HCT116 (cell line): ENCODE results near the gene SAMD14. TPM values are rescaled to one million over a fixed set of nuclear protein-coding genes. Genes with fewer than 3 reads are reported as not detected.

ENCODE experiments used
- ATAC-seq: fragments of 200-7000 bp; cut with Tn5 transposase; 2 replicates; pipeline ENCODE4 v1.9.1; 2020; ENCODE audit warnings: mild to moderate bottlenecking, moderate library complexity
- BruUV-seq: library from RNA; stranded (reverse); fragments of 400-500 nt; replicated peaks from 2 replicates; lab custom pipeline; 2021; lab: Mats Ljungman, UMichigan
- CTCF ChIA-PET: fragments of 300-600 bp; sonication (Branson Sonifier 250); formaldehyde crosslinking; loops from one replicate; lab custom pipeline; 2021; ENCODE audit warnings: antibody characterized with exemption; lab: Charles Lee
- POLR2A ChIA-PET: fragments of 300-600, 350-600 bp; sonication (Branson Sonifier 250); formaldehyde crosslinking; loops from one replicate; lab custom pipeline; 2021; ENCODE audit warnings: antibody characterized with exemption; lab: Charles Lee
- RAD21 ChIA-PET, 2 experiments: fragments of 300-600 bp; sonication (Branson Sonifier 250); formaldehyde crosslinking; loops; one replicate each; lab custom pipeline; 2023; ENCODE audit warnings: low total read pairs in 2 of 2; ENCODE audit not compliant: uncharacterized antibody in 2 of 2, unreplicated experiment in 2 of 2, low non-redundant PET in 1 of 2; lab: Charles Lee
- DNase-seq: peaks from one replicate; pipeline ENCODE4 v3.0.0-alpha.2; 2010; ENCODE audit warnings: low read depth, low spot score
- H2AFZ ChIP-seq: fragments of 200-600 bp; shearing (Covaris generic), sonication (generic); 2 replicates; pipeline ENCODE4 v1.6.1; 2017; ENCODE audit warnings: low read depth, mixed run types, mixed read lengths, antibody characterized with exemption, low read length; ENCODE audit not compliant: poor library complexity, severe bottlenecking
- H3K27ac ChIP-seq: 2 replicates; pipeline ENCODE4 v1.5.1; 2012; ENCODE audit warnings: low read depth, low read length
- H3K27me3 ChIP-seq: fragments of 200-600 bp; sonication (generic); 2 replicates; pipeline ENCODE4 v1.6.1; 2016; ENCODE audit warnings: mixed run types, low read length, mixed read lengths; ENCODE audit not compliant: insufficient read depth
- H3K36me3 ChIP-seq, 2 experiments: fragments of 200-500 bp in 1 of 2; fragments of 200-600 bp in 1 of 2; sonication (Bioruptor generic) in 1 of 2; sonication (generic) in 1 of 2; 2 replicates each; pipeline versions ENCODE4 v1.5.1 to v1.6.1; 2014 to 2016; ENCODE audit warnings: low read length in 2 of 2, inconsistent platforms in 1 of 2, mixed read lengths in 1 of 2, mixed run types in 1 of 2; ENCODE audit not compliant: insufficient read depth in 2 of 2, control insufficient read depth in 1 of 2
- H3K4me1 ChIP-seq, 2 experiments: fragments of 200-600 bp in 1 of 2; sonication (generic) in 1 of 2; 2 replicates each; pipeline versions ENCODE4 v1.5.1 to v1.6.1; 2012 to 2017; ENCODE audit warnings: low read length in 2 of 2, inconsistent platforms in 1 of 2, mild to moderate bottlenecking in 1 of 2, mixed read lengths in 1 of 2, mixed run types in 1 of 2, moderate library complexity in 1 of 2; ENCODE audit not compliant: insufficient read depth in 2 of 2, control insufficient read depth in 1 of 2
- H3K4me2 ChIP-seq: fragments of 200-600 bp; sonication (generic); 2 replicates; pipeline ENCODE4 v1.6.1; 2017; ENCODE audit warnings: mixed run types, low read length, mixed read lengths
- H3K4me3 ChIP-seq, 2 experiments: fragments of 200-600 bp in 1 of 2; sonication (generic) in 1 of 2; replicated peaks in 1 of 2; 2 replicates each; pipeline ENCODE4 v1.5.1; 2011 to 2016; ENCODE audit warnings: low read length in 2 of 2, control low read depth in 1 of 2, low read depth in 1 of 2, mild to moderate bottlenecking in 1 of 2, mixed read lengths in 1 of 2, mixed run types in 1 of 2
- H3K79me2 ChIP-seq: fragments of 200-600 bp; sonication (generic); 2 replicates; pipeline ENCODE4 v1.6.1; 2017; ENCODE audit warnings: mild to moderate bottlenecking, mixed run types, low read length, moderate library complexity, mixed read lengths; ENCODE audit not compliant: insufficient read depth
- H3K9ac ChIP-seq: fragments of 200-600 bp; sonication (generic); 2 replicates; pipeline ENCODE4 v1.6.1; 2016; ENCODE audit warnings: low read length, mixed read lengths
- H3K9me2 ChIP-seq: fragments of 200-600 bp; sonication (generic), shearing (Covaris generic); 2 replicates; pipeline ENCODE4 v1.6.1; 2017; ENCODE audit warnings: mixed run types, mild to moderate bottlenecking, moderate library complexity; ENCODE audit not compliant: insufficient read depth
- H3K9me3 ChIP-seq, 2 experiments: fragments of 200-500 bp in 1 of 2; fragments of 200-600 bp in 1 of 2; sonication (Bioruptor generic) in 1 of 2; sonication (generic) in 1 of 2; 2 replicates each; pipeline ENCODE4 v1.6.1; 2014 to 2017; ENCODE audit warnings: low read length in 2 of 2, mixed read lengths in 2 of 2, inconsistent platforms in 1 of 2, low read depth in 1 of 2, mild to moderate bottlenecking in 1 of 2, mixed run types in 1 of 2, moderate library complexity in 1 of 2; ENCODE audit not compliant: control insufficient read depth in 1 of 2, insufficient read depth in 1 of 2
- H4K20me1 ChIP-seq: fragments of 200-600 bp; sonication (generic), shearing (Covaris generic); 2 replicates; pipeline ENCODE4 v1.6.1; 2017; ENCODE audit warnings: mixed run types, mild to moderate bottlenecking, moderate library complexity; ENCODE audit not compliant: insufficient read depth
- CBX3 ChIP-seq: IDR thresholded peaks from 2 replicates; pipeline ENCODE4 v1.6.1; 2012; ENCODE audit warnings: low read depth
- CEBPB ChIP-seq: IDR thresholded peaks from 2 replicates; pipeline ENCODE4 v1.6.1; 2012; ENCODE audit warnings: low read depth
- EGR1 ChIP-seq: IDR thresholded peaks from 2 replicates; pipeline ENCODE4 v1.6.1; 2012; ENCODE audit warnings: low read depth
- ELF1 ChIP-seq: IDR thresholded peaks from 2 replicates; pipeline ENCODE4 v1.6.1; 2012; ENCODE audit warnings: low read depth, borderline replicate concordance
- EZH2 ChIP-seq: fragments of 200-600 bp; sonication (generic); IDR thresholded peaks from 2 replicates; pipeline ENCODE4 v1.6.1; 2017; ENCODE audit warnings: antibody characterized with exemption, mixed run types
- EZH2phosphoT487 ChIP-seq: fragments of 200-600 bp; IDR thresholded peaks from 2 replicates; pipeline ENCODE4 v1.6.1; 2018; ENCODE audit warnings: antibody characterized with exemption, borderline replicate concordance
- FOSL1 ChIP-seq: IDR thresholded peaks from 2 replicates; pipeline ENCODE4 v1.6.1; 2012; ENCODE audit warnings: low read depth
- JUND ChIP-seq: IDR thresholded peaks from 2 replicates; pipeline ENCODE4 v1.6.1; 2012
- POLR2A ChIP-seq: IDR thresholded peaks from 2 replicates; pipeline ENCODE4 v1.7.0; 2011; ENCODE audit warnings: borderline replicate concordance; ENCODE audit not compliant: insufficient read depth, insufficient read length; ENCODE audit errors: extremely low read depth
- POLR2AphosphoS5 ChIP-seq: IDR thresholded peaks from 2 replicates; pipeline ENCODE4 v1.6.1; 2011; ENCODE audit warnings: mild to moderate bottlenecking, low read depth, low read length, moderate library complexity
- RAD21 ChIP-seq: IDR thresholded peaks from 2 replicates; pipeline ENCODE4 v1.6.1; 2012; ENCODE audit warnings: low read depth, mild to moderate bottlenecking
- TCF7L2 ChIP-seq: IDR thresholded peaks from 2 replicates; pipeline ENCODE4 v1.7.0; 2011; ENCODE audit warnings: borderline replicate concordance, inconsistent platforms; ENCODE audit not compliant: insufficient read depth, insufficient read length; ENCODE audit errors: extremely low read depth
- YY1 ChIP-seq: IDR thresholded peaks from 2 replicates; pipeline ENCODE4 v1.6.1; 2011; ENCODE audit warnings: low read length, low read depth, moderate library complexity, mild to moderate bottlenecking; ENCODE audit not compliant: insufficient replicate concordance; ENCODE audit errors: extremely low read depth
- ZFX ChIP-seq: fragments of 450-650 bp; IDR thresholded peaks from 2 replicates; pipeline ENCODE4 v1.6.1; 2017
- intact Hi-C: fragments of 100-400 bp; cut with micrococcal nuclease; formaldehyde crosslinking; loops from 2 replicates; pipeline ENCODE4 v1.10.0; 2022
- total RNA-seq: library from RNA; stranded (reverse); gene quantifications from one replicate; pipeline ENCODE4 v1.2.1, GENCODE V29; 2021; ENCODE audit not compliant: unreplicated experiment
- TF ChIP-seq, protein P1 (sequence below): IDR thresholded peaks from 2 replicates; pipeline ENCODE4 v1.6.1; 2012; ENCODE audit warnings: low read depth
- TF ChIP-seq, protein P2 (sequence below): IDR thresholded peaks from 2 replicates; pipeline ENCODE4 v1.6.1; 2012
- TF ChIP-seq, protein P3 (sequence below): IDR thresholded peaks from 2 replicates; pipeline ENCODE4 v1.6.1; 2012
- TF ChIP-seq, protein P4 (sequence below): IDR thresholded peaks from 2 replicates; pipeline ENCODE4 v1.6.1; 2011; ENCODE audit warnings: mild to moderate bottlenecking, low read length, moderate library complexity; ENCODE audit not compliant: insufficient replicate concordance; ENCODE audit errors: extremely low read depth

SAMD14 gene
- total RNA-seq, 1 experiment from 2014 or later: 1.5 TPM

DNA sequence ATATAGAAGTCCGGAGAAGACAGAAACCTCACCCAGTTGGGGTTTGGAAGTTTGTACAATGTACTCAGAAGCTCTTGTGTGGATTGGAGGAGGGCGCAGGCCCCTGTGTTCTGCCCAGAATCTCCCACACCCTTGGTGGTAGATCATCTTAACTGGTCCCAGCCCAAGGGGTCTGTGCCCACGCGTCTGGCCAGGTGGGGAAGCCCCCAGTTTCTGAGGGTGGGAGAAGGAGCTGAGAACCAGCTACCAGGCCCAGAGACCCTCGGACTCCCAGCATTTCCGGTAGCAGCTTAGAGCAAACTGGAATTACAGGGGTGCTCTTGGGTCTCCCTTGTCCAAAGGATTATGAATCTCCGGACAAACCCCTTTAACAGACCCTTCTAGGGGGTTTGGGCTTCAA is 22.8 kb upstream of the SAMD14 start (continued):
- TF ChIP-seq, protein P1, sequence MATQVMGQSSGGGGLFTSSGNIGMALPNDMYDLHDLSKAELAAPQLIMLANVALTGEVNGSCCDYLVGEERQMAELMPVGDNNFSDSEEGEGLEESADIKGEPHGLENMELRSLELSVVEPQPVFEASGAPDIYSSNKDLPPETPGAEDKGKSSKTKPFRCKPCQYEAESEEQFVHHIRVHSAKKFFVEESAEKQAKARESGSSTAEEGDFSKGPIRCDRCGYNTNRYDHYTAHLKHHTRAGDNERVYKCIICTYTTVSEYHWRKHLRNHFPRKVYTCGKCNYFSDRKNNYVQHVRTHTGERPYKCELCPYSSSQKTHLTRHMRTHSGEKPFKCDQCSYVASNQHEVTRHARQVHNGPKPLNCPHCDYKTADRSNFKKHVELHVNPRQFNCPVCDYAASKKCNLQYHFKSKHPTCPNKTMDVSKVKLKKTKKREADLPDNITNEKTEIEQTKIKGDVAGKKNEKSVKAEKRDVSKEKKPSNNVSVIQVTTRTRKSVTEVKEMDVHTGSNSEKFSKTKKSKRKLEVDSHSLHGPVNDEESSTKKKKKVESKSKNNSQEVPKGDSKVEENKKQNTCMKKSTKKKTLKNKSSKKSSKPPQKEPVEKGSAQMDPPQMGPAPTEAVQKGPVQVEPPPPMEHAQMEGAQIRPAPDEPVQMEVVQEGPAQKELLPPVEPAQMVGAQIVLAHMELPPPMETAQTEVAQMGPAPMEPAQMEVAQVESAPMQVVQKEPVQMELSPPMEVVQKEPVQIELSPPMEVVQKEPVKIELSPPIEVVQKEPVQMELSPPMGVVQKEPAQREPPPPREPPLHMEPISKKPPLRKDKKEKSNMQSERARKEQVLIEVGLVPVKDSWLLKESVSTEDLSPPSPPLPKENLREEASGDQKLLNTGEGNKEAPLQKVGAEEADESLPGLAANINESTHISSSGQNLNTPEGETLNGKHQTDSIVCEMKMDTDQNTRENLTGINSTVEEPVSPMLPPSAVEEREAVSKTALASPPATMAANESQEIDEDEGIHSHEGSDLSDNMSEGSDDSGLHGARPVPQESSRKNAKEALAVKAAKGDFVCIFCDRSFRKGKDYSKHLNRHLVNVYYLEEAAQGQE: no peak
- TF ChIP-seq EZH2: no peak
- TF ChIP-seq FOSL1: no peak
- TF ChIP-seq JUND: no peak
- no peak for TF ChIP-seq YY1
- TF ChIP-seq, protein P2, sequence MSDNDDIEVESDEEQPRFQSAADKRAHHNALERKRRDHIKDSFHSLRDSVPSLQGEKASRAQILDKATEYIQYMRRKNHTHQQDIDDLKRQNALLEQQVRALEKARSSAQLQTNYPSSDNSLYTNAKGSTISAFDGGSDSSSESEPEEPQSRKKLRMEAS: no peak
- TF ChIP-seq, protein P3, sequence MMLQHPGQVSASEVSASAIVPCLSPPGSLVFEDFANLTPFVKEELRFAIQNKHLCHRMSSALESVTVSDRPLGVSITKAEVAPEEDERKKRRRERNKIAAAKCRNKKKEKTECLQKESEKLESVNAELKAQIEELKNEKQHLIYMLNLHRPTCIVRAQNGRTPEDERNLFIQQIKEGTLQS: no peak
- no peak for TF ChIP-seq ELF1
- TF ChIP-seq CEBPB: no peak
- TF ChIP-seq EZH2phosphoT487: no peak

DNA sequence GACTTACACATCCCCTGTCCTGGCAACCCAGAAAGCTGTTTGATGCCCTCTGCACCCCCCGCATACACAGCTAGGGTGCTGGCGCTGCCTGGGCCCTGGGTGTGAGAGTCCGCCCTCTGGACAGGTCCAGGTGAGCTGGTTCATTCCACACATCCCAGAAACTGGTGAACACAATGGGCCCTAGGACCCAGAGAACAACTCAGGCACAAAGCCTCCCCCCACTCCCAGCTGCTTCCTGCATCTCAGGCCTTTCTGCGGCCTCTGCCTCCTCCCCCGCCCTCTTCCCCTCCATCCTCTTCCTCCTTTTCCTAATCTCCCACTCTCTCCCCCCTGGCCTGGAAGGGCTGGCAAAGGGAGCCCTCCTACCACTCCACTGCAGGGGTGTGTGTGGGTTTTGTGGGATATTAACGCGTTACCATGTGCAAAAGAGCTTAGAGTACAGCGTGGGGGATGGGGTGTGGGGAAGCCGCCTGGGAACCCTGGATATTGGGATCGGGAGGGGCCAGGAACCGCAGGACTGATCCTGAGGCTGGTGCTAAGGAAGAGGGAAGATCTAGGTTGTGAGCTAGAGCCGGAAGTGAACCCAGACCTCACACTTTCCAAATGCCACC is 22.1 kb upstream of the SAMD14 start:
- Histone ChIP-seq H3K4me1 (peaks cover 43 to 65% of the 10 kb centered on the region in 2 experiments), H3K4me2 (peak overlapping the region; percentile 92), H3K27me3 (no peaks in the 10 kb centered on the region), H2AFZ (no peak overlapping the region), H3K4me3 (peak overlapping the region; percentile 76 to 97), H3K36me3 (peaks cover 2 to 9% of the 10 kb centered on the region in 2 experiments; a peak in 2 of 4 replicates), H3K9ac (peak overlapping the region; percentile 74), H3K79me2 (peaks cover 37% of the 10 kb centered on the region), H4K20me1 (no peaks in the 10 kb centered on the region), H3K27ac (peak overlapping the region; percentile 89), H3K9me2 (no peaks in the 10 kb centered on the region), H3K9me3 (no peaks in the 10 kb centered on the region)
- RAD21 ChIA-PET: interaction anchor here (0.7 to 1.7 kb wide), 6 partner anchors 9 to 48 kb away, joined by 3 to 6 read pairs (median 4); no protein-coding TSS in a partner anchor
- BruUV-seq: no TSS peak
- peak; percentile 77 for ATAC-seq
- DNase-seq: peak; percentile 95
- CTCF ChIA-PET: interaction anchor here (0.7 to 2.6 kb wide), 24 partner anchors 9 to 251 kb away, joined by 3 to 31 read pairs (median 4); partner anchors contain the start of genes LRRC59, SGCA and TMEM92
- intact Hi-C loops: no loop called here
- POLR2A ChIA-PET: interaction anchor here (0.6 to 2.5 kb wide), 18 partner anchors 9 to 152 kb away, joined by 3 to 22 read pairs (median 4); partner anchors contain the start of gene SGCA
- TF ChIP-seq ELF1: no peak; the same call in 1 of the 2 replicates
- TF ChIP-seq, protein P4, sequence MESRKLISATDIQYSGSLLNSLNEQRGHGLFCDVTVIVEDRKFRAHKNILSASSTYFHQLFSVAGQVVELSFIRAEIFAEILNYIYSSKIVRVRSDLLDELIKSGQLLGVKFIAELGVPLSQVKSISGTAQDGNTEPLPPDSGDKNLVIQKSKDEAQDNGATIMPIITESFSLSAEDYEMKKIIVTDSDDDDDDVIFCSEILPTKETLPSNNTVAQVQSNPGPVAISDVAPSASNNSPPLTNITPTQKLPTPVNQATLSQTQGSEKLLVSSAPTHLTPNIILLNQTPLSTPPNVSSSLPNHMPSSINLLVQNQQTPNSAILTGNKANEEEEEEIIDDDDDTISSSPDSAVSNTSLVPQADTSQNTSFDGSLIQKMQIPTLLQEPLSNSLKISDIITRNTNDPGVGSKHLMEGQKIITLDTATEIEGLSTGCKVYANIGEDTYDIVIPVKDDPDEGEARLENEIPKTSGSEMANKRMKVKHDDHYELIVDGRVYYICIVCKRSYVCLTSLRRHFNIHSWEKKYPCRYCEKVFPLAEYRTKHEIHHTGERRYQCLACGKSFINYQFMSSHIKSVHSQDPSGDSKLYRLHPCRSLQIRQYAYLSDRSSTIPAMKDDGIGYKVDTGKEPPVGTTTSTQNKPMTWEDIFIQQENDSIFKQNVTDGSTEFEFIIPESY: no peak
- TF ChIP-seq POLR2A: peak; percentile 40
- no peak for TF ChIP-seq EZH2
- TF ChIP-seq, protein P2: peak; percentile 88; the same call in 1 of the 2 replicates
- TF ChIP-seq EGR1: peak; percentile 92
- peak; percentile 75 for TF ChIP-seq TCF7L2
- peak; percentile 91 for TF ChIP-seq FOSL1
- peak; percentile 95 for TF ChIP-seq CBX3
- peak; percentile 80 for TF ChIP-seq POLR2AphosphoS5
- no peak for TF ChIP-seq RAD21
- TF ChIP-seq JUND: no peak
- TF ChIP-seq ZFX: peak; percentile 76
